NCI-H774 (cell line): ENCODE measurements around the gene RELL1.

ENCODE experiments used
- DNase-seq: peaks from one replicate; lab custom pipeline; 2025; lab: John Stamatoyannopoulos, UW

RELL1 gene

DNA sequence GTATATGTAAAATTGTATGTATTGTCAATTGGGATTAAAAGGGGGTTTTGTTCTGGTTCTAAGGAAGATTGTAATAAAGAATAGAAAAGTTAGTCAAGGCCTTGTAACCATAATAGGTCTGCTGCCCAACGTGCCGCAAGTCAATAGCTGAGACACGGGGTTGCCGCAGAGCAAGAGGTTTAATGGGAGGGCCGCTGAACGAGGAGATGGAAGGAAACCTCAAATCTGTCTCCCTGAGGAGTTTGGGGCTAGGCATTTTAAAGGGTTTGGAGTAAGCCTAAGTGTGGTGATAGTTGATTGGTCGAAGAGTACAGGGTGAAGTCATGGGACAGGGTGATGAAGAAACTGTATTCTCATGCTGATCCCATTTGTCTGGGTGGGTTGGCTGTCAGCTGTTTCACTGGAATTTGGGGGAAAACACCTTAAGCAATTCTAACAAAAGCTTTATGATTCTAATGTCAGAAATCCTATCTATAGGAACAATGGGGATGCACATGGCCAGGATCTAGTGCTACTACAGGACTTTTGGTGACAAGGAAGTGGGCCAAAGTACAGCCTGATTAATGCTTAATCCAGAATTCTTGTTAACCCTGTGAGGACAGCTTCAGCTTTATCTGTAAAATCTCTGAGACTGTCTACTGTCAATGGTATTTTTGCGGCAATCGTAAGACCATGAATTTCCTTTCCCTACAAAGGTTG is 86.9 kb downstream of the RELL1 start:
- DNase-seq = no peak

DNA sequence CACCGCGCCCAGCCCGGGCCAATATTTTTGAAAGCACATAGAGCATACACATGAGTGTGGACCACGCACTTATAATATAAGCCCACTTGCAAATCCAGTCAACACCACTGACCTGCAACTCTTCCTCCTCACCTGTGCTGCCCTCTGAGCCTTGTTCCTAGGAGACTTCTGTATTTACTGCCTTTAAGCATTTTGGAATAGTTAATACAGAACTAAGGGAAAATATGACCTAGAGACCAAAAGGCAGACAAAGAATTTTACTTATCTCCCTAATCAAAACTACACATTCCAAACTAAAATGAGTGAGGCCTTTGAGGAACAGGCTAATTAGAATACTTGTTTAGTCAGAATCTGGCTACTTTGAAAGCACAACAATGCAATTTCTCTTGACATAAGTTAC is 89.1 kb downstream of the RELL1 start:
- DNase-seq = no peak

DNA sequence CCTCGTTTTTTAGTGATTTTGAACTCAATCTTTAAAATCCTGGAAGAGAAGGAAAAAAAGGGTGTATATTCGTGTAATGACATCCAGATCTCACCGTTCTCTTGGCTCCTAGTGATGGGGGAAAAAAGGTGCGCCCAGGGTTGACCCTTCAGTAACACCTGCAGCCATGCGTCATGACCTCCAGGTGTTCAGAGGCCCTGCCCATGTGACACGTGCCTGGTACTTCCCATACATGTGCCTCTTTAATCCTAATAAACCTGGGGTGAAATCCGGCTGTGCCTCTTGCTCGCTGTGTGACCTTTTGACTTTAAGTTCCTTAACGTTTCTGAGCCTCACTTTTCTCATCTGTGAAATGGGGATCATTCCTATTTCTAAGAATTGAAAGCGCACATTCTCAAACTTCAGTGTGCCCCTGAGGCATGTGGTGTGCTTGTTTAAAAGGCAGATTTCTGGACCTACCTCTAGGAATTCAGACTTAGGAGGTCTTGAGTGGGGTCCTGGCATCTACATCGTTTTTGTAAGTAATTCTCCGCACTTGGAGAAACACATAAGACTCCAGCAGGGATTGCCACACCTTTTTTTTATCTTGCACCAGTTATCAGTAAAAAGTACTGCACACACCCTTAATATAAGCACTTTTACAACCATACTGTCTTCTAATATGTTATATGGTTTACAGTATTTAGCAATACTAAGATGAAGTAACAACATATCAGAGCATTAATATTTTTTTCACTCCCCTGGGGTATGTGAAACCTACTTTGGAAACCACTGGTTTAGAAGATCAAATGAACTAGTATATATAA is 90.1 kb downstream of the RELL1 start:
- DNase-seq = no peak

DNA sequence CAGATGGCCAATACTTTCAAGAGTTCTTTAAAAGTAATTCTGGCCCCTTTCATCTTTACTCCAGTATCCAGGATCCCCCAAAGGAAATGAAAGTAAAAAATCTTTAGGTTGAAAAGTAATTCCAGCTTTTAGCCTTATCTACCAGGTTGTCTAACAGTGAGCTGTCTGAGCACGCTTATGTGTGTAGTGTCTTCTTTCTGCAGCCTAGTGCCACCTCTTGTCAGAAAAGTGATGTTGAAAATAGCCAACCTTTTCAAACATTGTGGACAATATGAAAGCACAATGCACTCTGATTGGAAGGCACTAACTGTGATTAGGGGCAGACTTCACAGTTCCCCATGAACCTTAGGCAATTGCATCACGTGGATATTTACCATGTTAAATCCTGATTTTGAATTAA is 92.1 kb downstream of the RELL1 start:
- DNase-seq = no peak

DNA sequence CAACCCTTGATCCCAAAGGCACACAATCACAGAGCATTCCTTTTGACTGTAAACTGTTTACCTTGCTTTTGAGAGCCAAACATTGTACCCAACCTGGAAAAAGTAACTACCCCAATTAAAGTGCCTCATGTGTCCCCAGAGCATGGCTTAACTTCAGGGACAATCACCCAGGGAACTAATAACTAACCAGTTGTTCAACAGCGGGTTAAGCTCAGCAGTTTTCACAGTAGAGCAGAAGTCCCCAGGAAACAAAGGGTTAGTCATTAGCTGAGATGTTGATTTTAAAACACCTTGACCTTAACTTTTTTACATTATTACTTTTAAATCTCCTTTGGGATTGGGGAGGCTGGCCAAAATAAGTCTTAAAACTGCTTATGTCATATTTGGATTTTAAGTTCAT is 94.8 kb downstream of the RELL1 start:
- DNase-seq = no peak

DNA sequence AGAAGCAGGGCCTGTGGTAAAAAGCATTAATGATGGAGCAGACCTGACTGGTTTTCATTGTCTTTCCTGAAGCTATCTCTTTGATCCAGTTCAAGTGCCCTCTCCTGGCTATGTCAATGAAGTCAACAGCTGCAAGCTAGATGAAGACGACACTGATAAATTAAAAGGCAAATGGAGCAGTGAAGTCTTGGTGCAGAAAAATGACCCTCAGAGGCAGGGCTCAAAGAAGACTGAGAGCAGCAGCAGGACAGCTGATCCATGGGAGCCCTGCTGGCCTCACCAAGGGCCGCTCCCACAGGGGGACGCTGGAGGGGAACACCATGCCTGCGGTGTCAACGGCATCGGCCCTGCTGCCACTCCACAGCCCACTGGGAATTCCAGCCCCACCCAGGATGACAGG is 96.2 kb downstream of the RELL1 start:
- no peak for DNase-seq

DNA sequence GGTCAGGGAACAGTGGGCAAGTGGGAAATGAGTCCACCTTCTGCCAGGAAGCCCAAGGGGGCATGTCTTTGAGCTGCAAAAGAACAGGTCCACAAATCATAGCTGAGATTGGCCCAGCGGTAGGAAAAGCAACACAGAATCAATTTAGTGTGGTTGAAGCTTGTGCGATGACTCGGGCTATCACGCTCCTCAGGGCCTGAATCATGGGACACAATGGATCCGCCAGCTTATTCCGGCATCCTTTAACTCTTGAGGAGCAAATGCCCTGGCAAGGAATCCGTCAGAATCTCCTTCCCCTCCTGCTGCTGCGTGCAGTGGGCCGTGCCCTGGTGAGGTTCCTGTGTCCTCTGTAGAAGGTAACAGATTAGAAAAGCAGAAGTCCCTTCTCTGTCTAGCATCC is 98.0 kb downstream of the RELL1 start:
- DNase-seq = no peak

DNA sequence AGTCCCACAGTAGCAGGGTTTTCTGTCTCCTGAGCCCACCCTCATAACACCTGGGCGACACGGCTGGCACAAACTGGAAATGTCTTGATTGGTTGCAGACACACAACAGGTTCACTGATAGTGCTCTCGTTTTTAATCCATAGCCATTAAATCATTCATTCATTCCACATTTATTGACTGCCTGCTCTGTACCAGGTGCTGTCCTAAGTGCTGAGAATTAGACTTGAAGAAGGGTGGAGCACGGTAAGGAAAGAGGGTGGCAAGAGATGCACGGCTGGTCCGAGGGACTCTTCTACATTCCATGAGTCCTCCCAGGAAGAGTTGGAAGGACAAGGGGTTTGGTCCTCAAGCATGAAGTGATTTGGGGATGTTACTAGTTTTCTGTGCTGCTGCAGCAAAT is 100.0 kb downstream of the RELL1 start:
- DNase-seq = no peak

DNA sequence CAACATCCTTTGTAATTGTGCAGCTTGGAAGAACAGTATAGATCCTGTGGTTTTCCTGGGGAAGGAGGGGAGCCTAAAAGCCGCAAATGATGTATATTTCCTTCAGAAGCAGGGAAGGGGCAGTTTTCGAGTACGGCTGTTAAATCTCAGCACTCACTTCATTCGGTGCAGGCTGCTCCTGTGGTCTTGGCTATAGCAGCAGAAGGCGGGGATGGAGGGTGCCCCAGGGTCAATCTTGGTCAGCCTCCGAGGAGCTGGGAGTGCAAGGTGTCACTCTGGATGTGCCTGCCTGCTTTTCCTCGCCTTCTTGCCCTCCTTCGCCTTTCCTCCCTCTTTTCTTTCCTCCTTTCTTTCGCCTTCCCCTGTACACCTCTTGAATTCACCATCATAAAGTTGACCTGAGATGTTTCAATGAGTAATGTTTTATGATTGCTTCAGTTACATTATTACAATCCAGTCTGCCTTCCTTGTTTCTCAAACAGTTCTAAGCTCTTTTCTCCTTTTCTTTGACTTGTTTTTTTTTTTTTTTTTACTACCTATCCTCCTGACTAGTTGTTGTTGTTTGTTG is 101.6 kb downstream of the RELL1 start:
- no peak for DNase-seq

DNA sequence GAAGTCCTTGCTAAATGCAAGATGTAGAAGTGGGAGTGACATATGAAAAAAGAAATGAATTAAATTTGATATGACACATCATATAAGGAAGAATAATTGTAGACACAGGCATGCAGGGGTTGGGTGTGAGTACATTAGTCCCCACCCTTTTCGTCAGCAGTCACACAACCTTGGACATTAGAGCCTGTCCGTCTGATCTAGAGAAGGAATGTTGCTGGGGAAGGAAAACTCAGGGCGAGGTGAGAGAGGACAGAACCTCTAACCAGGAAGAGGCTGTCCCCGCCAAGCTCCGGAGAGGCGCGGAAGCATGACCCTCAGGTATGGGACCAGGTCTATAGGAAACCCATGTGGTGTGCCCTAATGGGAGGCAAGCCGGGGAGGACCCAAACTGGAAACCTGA is 102.1 kb downstream of the RELL1 start:
- DNase-seq = no peak

DNA sequence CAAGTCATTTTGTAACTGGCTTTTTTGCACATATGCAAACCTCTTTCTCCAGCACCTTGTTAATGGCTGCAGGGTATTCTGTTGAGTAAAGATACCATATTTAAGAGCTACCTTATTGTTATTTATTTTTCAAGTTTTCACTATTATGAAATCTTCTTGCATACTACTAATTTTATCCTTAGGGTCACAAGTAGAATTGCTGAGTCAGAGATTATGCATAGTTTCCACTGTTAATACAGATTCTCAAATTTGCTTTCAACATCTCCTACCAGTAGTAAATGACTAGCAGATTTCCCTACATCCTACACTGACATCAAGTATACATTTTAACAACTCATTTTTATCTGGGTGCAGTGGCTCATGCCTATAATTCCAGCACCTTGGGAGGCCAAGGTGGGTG is 112.6 kb downstream of the RELL1 start:
- DNase-seq = no peak

DNA sequence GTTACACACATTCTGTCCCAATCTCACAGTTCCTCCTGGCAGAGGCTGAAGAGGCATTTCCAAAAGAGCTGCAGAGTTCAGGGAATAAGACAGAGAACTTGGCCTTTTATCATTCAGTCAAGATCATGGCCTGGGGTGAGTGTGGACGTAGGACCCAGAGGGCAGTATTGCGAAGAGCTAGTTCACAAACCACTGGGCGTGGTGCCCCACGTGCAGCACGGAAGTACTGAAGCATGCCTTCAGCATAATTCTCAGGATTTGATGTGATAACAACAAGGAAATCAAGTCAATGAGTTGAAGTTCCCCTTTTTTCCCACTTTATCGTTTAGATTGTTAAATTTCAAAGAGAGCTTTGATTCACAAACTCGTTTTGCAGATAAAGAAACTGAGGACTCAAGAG is 117.7 kb downstream of the RELL1 start:
- no peak for DNase-seq

DNA sequence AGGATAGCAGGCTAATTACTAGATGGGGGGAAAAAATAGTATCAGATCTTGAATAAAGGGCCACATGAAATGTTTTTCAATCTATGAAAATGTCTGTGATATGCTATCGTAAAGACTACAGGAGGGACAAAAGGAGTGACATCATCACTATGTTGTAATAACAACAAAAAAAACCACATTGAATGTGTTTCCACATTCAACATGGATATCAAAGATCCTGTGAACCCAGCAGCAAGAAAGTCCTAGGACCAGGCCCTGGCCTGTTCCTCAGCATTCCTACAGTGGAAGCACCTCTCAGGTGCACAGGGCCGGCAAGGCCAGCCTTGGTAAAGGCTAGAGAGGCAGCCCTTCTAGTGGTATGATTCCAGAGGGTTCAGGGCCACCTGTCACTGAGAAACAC is 118.3 kb downstream of the RELL1 start:
- no peak for DNase-seq

DNA sequence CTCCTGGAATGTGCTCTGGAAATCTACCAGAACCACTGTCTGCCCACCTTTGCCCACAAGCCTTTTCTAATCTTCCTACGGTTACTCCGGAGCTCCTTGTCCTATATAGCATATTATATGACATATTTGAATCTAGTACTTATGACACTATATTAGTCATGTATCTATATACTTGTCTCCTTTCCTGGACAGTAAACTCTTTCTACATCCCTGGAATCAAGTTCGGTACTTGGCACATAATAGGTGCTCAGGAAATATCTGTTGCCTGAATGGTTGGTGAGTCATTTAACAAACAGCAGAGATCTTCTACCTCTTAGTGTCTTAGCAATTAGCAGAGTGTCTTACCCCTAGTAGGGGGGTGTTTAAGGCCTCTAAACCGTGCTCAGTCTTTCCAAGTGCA is 123.6 kb downstream of the RELL1 start:
- DNase-seq = no peak

DNA sequence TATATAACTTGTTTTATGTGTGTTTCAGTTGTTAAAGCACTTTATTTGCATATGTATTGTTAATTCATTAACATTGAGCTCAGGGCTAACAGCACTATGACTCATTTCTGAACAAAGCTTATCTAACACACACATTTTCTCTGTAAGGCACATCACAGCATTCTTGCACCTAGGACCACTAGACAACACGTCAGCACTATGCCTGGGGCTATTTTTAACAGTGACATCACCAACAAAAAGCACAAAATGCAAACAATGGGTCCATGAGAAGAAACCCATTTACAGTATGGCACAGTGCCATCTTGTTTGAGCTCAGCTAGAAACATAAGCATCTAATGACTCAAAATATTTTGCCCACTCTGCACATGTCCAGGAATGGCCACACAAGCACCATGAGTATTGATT is 124.4 kb downstream of the RELL1 start:
- peak; percentile 23 for DNase-seq

DNA sequence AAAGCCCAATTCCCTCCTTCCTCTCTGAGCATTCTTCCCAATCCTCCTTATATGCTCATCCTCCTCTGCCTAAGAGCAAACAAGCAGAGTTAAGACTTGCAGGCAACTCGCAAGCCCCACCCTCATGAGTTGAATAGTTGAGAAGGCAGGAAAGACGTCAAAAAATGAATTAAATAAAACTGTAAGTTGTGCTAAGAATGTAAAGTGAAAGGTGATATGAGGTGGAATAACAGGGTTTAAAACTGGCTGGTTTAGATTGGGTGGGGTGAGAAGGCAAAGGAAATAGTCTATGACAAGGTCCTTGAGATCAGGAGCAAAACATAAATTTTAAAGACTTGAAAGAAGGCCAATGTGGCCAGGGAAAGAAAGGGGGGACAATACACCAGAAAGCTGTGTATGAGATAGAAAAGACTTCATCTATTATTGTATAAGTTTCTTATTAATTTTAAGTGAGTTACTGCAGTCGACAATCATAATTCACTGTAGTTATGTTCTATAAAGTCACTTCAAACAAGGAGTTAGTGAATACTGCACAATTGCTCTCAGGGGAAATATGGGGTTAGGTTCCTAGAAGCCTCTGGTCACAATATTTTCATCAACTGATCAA is 124.9 kb downstream of the RELL1 start:
- DNase-seq = no peak
